Loucy (cell line): ENCODE measurements around the gene SPIC.

Source experiments
- H2AFZ ChIP-seq: fragments of 200-600 bp; sonication (generic); 2 replicates; pipeline ENCODE4 v1.6.0; 2016; ENCODE audit warnings: antibody characterized with exemption, mild to moderate bottlenecking, low read length, moderate library complexity
- H3F3A ChIP-seq: fragments of 200-600 bp; 2 replicates; pipeline ENCODE4 v1.6.0; 2016; ENCODE audit warnings: antibody characterized with exemption, low read depth, mild to moderate bottlenecking
- H3K27me3 ChIP-seq: fragments of 200-600 bp; sonication (generic); 2 replicates; pipeline ENCODE4 v1.6.1; 2014; ENCODE audit warnings: low read length, mild to moderate bottlenecking; ENCODE audit not compliant: insufficient read depth, poor library complexity, severe bottlenecking
- H3K36me3 ChIP-seq: fragments of 200-600 bp; sonication (generic); 2 replicates; pipeline ENCODE4 v1.6.1; 2016; ENCODE audit warnings: low read length; ENCODE audit not compliant: insufficient read depth
- H3K4me1 ChIP-seq: fragments of 200-600 bp; sonication (generic); 2 replicates; pipeline ENCODE4 v1.5.1; 2014; ENCODE audit warnings: low read length, mild to moderate bottlenecking; ENCODE audit not compliant: insufficient read depth, poor library complexity, severe bottlenecking
- H3K4me2 ChIP-seq: fragments of 200-600 bp; sonication (generic); 2 replicates; pipeline ENCODE4 v1.6.0; 2014; ENCODE audit warnings: antibody characterized with exemption, low read length, low read depth, mild to moderate bottlenecking; ENCODE audit not compliant: poor library complexity, severe bottlenecking
- H3K4me3 ChIP-seq: fragments of 200-600 bp; sonication (generic); 2 replicates; pipeline ENCODE4 v1.5.1; 2014; ENCODE audit warnings: low read length, mild to moderate bottlenecking, mixed read lengths; ENCODE audit not compliant: poor library complexity, severe bottlenecking
- H3K79me2 ChIP-seq: fragments of 200-600 bp; sonication (generic); 2 replicates; pipeline ENCODE4 v1.6.1; 2014; ENCODE audit warnings: low read length; ENCODE audit not compliant: insufficient read depth
- H3K9ac ChIP-seq: fragments of 200-600 bp; sonication (generic); 2 replicates; pipeline ENCODE4 v1.6.0; 2014; ENCODE audit warnings: mild to moderate bottlenecking, low read depth, low read length, moderate library complexity; ENCODE audit not compliant: poor library complexity, severe bottlenecking
- H3K9me2 ChIP-seq: fragments of 200-600 bp; sonication (generic); replicated peaks from 2 replicates; pipeline ENCODE4 v1.6.1; 2016; ENCODE audit warnings: low read depth, low read length, mixed read lengths
- H3K9me3 ChIP-seq: fragments of 200-600 bp; sonication (generic); 2 replicates; pipeline ENCODE4 v1.6.1; 2014; ENCODE audit warnings: mild to moderate bottlenecking, antibody characterized with exemption, low read length, low read depth; ENCODE audit not compliant: insufficient read depth
- H4K20me1 ChIP-seq: fragments of 200-600 bp; sonication (generic); 2 replicates; pipeline ENCODE4 v1.6.0; 2014; ENCODE audit warnings: antibody characterized with exemption, low read length, mild to moderate bottlenecking; ENCODE audit not compliant: insufficient read depth, poor library complexity, severe bottlenecking
- CTCF ChIP-seq: fragments of 200-600 bp; sonication (generic); conservative IDR thresholded peaks from 2 replicates; pipeline ENCODE4 v1.5.1; 2014; ENCODE audit warnings: mild to moderate bottlenecking, antibody characterized with exemption, low read length
- EZH2phosphoT487 ChIP-seq: fragments of 200-600 bp; IDR thresholded peaks from 2 replicates; pipeline ENCODE4 v1.6.1; 2018; ENCODE audit warnings: antibody characterized with exemption, mild to moderate bottlenecking, moderate library complexity, borderline replicate concordance

The SPIC gene

GRCh38 chr12:101521136-101521535, 46.0 kb downstream of the SPIC start:
- Histone ChIP-seq H3K4me1 (no peaks in the 10 kb centered on the region), H3K4me2 (no peak overlapping the region), H3K9ac (no peak overlapping the region), H3K36me3 (no peaks in the 10 kb centered on the region), H2AFZ (no peak overlapping the region), H3K27me3 (no peaks in the 10 kb centered on the region), H3F3A (no peaks in the 10 kb centered on the region), H3K79me2 (no peaks in the 10 kb centered on the region), H3K9me2 (no peaks in the 10 kb centered on the region), H3K9me3 (no peaks in the 10 kb centered on the region), H3K4me3 (no peak overlapping the region), H4K20me1 (no peaks in the 10 kb centered on the region)
- TF ChIP-seq CTCF = no peak
- no peak for TF ChIP-seq EZH2phosphoT487

GRCh38 chr12:101527682-101528081, 52.5 kb downstream of the SPIC start:
- no peak overlapping the region for H3K4me2 ChIP-seq
- H3K9me2 ChIP-seq = no peaks in the 10 kb centered on the region
- H3K9me3 ChIP-seq = no peaks in the 10 kb centered on the region
- H3K4me3 ChIP-seq = no peak overlapping the region
- H3K79me2 ChIP-seq = no peaks in the 10 kb centered on the region
- no peaks in the 10 kb centered on the region for H3F3A ChIP-seq
- H3K36me3 ChIP-seq = no peaks in the 10 kb centered on the region
- no peaks in the 10 kb centered on the region for H4K20me1 ChIP-seq
- H3K4me1 ChIP-seq = no peaks in the 10 kb centered on the region
- H2AFZ ChIP-seq = no peak overlapping the region
- no peak overlapping the region for H3K9ac ChIP-seq
- no peaks in the 10 kb centered on the region for H3K27me3 ChIP-seq
- TF ChIP-seq CTCF (no peak), EZH2phosphoT487 (no peak)

- Histone ChIP-seq H3K4me3 (no peak overlapping the region), H3K27me3 (no peaks in the 10 kb centered on the region), H3K79me2 (no peaks in the 10 kb centered on the region), H3K36me3 (no peaks in the 10 kb centered on the region), H3K4me2 (no peak overlapping the region), H2AFZ (no peak overlapping the region), H3K4me1 (no peaks in the 10 kb centered on the region), H3K9ac (no peak overlapping the region), H3F3A (no peaks in the 10 kb centered on the region), H3K9me3 (no peaks in the 10 kb centered on the region), H4K20me1 (no peaks in the 10 kb centered on the region), H3K9me2 (no peaks in the 10 kb centered on the region)
- no peak for TF ChIP-seq EZH2phosphoT487
- no peak for TF ChIP-seq CTCF
Measured at GRCh38 chr12:101536069-101536674, 61.0 kb downstream of the SPIC start.
